ENCODE data around the gene SPRR2D.
"Not testable (repeated sequence)": the region's sequence is repeated elsewhere in the genome, so short reads cannot be mapped to it uniquely, and the experiment has no call there.

The SPRR2D gene

GRCh38 chr1:153011235-153011758, 29.6 kb downstream of the SPRR2D start:
- not testable (repeated sequence) for DNase-seq (ENCODE audit: low spot score)

GRCh38 chr1:153001382-153001781, 39.5 kb downstream of the SPRR2D start, which contains the start of gene SPRR3:
Gene SPRR3, plus strand, starts transcription at chr1:153001749. Its CDS starts 1,272 bp downstream, at chr1:153003021.
- DNase-seq (ENCODE audit: low spot score) = peak; percentile 25

GRCh38 chr1:153000294-153000693, 40.6 kb downstream of the SPRR2D start:
- no peak for DNase-seq (ENCODE audit: low spot score)

GRCh38 chr1:152999818-153000217, 41.1 kb downstream of the SPRR2D start:
- DNase-seq (ENCODE audit: low spot score) = no peak

GRCh38 chr1:152998476-152998875, 42.4 kb downstream of the SPRR2D start:
- no peak for DNase-seq (ENCODE audit: low spot score)

- no peak for DNase-seq (ENCODE audit: low spot score)
Measured at GRCh38 chr1:152997901-152998300, 43.0 kb downstream of the SPRR2D start.

GRCh38 chr1:152996633-152997400, 44.1 kb downstream of the SPRR2D start:
- DNase-seq (ENCODE audit: low spot score) = no peak

- DNase-seq (ENCODE audit: low spot score) = no peak
Measured at GRCh38 chr1:152995842-152996241, 45.1 kb downstream of the SPRR2D start.

- DNase-seq (ENCODE audit: low spot score) = no peak
Measured at GRCh38 chr1:152993186-152993585, 47.7 kb downstream of the SPRR2D start.
